NCI-H446 (cell line): ENCODE data around the gene PSENEN.

Experiments
- DNase-seq, 2 experiments: peaks; one replicate each; lab custom pipeline; 2025; lab: John Stamatoyannopoulos, UW

Gene PSENEN

DNA sequence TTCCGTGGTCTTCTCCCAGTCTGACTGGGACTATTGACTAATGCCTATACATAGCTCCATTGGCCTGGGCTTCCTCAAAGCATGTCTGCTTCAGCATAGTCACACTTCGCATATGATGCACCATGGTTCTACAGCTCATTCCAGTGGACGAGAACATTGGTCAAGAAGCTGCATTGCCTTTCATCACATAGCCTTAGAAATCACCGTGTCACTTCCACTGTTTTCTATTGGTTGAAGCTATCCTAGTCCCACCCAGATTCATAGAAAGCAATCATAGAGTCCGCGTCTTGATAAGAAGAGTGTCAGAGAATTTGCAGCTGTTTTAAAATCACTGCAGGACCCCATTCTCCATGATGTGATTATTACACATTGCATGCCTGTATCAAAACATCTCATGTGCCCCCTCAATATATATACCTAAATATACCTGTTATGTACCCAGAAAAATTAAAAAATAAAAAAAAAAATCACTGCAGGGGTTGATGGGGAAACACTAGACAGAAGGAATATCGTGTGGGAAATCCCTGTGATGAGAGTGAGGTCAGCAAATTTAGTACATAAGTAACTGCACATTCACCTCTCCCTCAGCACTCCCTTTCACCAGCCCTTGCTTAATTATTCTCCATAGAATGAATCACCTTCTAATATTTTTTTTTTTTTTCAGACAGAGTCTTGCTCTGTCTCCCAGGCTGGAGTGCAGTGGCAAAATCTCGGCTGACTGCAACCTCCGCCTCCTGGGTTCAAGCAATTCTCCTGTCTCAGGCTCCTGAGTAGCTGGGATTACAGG is 27.8 kb downstream of the PSENEN start:
- no peak for DNase-seq

DNA sequence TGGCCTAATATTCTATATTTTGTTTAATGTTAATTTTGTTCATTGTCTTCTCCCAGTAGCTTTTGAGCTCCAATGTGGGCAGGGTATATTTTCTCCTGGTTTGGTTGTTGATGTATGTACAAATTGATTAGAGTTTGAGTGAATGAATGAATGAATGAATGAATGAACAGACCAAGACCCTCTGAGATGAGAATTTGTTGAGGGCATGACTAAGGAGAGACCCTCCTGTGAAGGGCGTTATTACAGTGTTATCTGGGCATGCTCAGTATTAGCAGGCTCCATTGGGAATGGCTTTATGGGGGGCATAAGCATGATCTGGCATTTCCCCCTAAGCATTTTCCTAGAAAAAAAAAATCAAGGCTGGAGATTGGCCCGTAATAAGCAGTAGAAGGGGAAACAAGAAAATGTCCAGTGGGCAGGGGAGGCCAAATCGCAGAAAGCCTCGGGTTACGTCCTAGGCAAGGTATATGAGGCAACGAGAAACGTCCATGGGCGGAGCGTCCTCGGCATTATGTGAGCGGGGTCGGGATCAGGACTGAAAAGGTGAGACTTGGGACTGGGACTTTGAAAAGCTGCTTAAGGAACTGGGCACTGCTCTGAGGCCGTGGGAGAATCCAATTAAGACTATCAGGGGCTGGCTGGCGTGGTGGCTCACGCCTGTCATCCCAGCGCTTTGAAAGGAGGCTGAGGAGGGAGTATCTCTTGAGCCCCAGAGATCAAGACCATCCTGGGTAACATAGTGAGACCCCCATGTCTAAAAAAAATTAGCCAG is 29.0 kb downstream of the PSENEN start:
- DNase-seq, result no peak

DNA sequence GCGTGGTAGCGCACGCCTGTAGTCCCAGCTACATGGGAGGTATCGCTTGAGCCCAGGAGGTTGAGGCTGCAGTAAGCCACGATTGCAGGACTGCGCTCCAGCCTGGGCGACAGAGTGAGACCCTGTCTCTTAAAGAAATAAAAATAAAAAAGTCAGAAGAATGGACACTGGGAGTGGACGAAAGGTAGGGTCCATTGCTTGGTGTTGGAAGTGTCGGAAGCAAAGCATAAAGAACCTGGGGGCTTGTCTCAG is 29.5 kb downstream of the PSENEN start:
- no peak for DNase-seq

DNA sequence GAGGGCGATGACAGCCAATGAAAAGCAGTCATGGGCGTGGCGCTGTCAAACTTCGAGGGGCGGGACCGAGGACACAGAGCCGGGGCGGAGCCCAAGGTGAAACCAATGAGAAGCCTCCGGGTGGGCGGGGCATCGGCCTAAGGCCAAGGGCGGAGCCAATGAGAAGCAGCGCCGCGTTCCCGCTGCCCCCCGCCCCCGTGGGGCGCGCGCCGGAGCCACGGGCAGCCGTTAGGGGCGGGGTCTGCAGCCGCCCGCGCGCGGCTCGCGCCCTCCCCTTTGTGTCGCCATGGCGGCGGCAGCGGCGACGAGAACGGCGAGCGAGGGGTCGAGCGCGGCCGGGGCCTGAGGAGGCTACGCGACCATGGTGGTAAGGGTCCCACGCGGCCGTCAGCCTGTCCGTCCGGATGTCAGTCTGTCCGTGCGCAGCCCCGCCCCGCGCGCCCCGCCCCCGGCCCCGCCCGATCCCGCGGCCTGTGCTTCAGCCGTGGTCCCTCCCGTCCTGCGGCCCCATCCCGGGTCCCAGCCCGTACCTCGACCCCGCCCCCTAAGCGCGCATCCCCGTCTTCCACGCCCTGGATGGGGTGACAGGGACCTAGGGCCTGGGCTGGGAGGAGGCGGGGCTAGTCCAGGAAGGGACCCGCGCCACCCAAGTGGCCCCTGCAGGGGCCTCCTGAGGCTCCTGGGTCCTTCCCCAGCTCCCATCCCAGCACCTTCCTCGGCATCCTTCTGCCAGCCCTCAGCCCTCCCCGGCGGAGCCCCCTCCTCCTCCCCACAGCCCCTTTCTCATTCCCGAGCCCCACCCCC is 30.0 kb downstream of the PSENEN start, which contains the start of gene ARHGAP33:
Gene ARHGAP33, plus strand, starts transcription at position 267 of the 804 bp plus-strand sequence. Its CDS starts 95 bp downstream, at position 362.
- DNase-seq, result peak; percentile 96 to 100

DNA sequence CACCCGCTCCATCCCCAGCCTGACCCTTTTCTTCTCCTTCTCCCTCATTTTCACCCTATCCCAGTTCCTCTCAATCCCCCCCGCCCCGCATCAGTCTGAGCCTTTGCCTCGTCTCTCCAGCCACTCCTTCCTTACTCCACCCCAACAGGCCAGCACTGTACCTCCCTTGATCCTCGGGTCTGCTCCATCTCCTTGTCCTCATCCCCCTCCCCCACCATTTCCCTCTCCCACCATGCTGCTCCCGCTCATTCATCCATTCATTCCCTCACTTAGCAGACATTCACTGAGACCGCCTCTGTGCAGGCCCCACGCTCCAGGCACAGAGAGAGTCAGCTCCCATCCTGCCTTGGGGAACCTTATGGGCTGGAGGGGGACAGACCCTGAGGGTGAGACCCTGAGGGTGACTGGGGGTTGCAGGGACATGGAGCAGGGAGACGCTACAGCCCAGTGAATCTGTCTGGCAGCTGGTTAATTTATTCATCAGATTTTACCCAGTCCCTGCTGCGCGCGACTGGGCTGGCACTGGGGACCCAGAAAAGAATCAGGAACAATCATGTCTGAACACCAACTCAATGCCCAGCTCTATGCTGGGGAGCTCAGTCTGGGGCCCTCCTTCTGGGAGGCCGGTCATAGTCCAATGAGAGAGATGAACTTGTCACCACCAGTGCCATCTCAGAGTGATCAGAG is 30.8 kb downstream of the PSENEN start:
- no peak for DNase-seq

DNA sequence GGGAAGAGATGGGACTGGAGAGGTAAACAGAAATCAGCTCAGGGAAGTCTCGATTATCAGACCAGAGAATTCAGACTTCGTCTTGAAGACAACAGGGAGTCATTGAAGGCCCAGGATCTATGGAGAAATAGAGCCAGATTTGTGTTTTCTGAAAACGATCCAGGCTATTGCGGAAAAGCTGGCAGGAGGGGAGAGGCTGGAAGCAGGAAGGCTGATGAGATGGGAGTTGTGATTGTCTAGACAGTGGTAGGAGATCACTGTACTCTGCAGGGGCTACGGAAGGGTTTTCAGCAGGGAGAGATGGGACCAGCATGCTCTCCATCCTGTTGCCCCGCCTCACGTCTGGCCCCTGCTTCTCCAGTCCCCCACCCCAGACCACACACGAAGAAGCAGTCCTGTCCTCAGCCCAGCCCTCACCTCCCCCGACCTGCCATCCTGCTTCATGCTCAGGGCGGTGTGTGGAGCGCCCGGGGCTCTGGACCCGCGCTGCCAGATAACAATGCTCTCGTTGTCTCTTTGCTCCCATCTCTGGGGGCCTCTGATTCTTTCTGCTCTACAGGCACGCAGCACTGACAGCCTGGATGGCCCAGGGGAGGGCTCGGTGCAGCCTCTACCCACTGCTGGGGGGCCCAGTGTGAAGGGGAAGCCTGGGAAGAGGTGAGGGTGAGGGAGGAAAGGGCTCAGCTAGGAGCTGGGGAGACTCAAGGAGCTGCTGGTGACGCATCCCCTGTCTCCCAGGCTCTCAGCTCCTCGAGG is 31.8 kb downstream of the PSENEN start:
- no peak for DNase-seq

DNA sequence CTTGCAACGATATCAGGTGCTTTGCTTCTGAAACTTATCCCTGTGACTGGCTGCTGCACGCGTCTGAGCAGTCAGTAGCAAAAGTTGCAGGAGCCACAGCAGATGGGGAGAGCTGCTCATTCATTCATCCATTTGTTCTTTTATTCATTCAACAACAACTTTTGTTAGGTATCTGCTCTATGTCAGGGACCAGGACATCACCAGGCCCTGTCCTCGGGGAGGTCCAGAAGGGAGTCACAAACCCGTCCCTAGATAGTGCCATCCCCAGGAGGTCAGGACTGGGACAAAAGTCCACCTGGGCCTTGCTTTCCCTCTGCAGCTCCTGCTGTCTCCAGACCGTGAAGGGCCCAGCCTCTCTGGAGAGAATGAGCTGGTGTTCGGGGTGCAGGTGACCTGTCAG is 32.5 kb downstream of the PSENEN start:
- DNase-seq, result no peak

DNA sequence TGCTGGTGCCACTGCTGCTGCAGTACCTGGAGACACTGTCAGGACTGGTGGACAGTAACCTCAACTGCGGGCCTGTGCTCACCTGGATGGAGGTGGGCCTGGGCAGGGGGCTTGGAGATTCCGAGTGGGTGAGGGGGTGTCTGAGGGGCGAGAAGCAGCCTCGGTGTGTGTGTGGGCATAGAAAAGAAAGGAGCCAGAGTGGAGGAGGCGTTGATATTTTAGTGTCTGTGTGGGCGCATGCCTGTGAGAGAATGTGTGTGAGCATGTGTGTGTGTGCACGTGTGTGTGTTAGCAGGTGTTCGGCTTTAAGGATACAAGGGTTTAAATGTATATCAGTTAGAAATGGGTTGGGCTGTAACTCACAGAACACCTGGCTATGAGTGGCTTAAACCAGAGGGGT is 33.6 kb downstream of the PSENEN start:
- no peak for DNase-seq

DNA sequence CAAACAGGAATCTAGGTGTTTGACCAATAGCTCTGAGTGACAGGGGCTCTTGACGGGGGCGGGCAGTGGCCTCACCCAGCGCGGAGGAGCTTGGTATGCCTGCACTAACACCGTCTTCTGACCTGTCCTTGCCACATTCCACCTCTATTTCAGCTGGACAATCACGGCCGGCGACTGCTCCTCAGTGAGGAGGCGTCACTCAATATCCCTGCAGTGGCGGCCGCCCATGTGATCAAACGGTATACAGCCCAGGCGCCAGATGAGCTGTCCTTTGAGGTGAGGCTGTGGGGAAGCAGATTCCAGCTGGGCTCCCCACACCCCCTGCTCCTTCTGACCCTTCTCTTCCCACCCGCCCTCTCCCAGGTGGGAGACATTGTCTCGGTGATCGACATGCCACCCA is 34.6 kb downstream of the PSENEN start:
- no peak for DNase-seq

DNA sequence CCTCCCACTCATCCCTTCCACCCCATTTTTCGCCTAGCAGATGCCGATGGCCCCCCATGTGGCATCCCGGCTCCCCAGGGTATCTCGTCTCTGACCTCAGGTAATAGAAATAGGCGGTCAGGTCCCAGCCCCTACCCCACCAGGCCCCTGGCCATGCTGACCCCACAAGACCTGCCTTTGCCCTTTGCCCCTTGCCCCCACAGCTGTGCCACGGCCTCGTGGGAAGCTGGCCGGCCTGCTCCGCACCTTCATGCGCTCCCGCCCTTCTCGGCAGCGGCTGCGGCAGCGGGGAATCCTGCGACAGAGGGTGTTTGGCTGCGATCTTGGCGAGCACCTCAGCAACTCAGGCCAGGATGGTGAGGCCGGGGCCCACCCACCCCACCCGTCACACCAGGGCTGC is 35.3 kb downstream of the PSENEN start:
- DNase-seq, result no peak

DNA sequence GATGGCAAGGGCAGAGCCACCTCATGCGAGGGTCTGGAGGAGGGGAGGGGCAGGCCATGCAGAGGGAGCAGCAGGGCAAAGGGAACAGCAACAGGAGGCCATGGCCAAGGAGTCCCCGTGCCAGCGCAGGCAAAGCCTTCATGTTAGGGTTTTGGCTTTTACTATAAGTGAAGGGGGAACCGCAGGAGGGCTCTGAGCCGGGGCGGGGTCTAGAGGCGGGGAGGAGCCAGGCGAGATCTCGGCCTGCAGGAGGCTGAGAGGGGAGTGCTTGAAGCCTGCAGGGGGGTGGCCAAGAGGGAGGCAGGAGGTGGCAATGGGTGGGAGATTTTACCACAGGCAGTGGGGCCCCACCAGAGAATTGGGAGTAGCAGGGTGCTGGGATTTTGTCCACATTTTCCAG is 36.2 kb downstream of the PSENEN start:
- DNase-seq, result no peak

DNA sequence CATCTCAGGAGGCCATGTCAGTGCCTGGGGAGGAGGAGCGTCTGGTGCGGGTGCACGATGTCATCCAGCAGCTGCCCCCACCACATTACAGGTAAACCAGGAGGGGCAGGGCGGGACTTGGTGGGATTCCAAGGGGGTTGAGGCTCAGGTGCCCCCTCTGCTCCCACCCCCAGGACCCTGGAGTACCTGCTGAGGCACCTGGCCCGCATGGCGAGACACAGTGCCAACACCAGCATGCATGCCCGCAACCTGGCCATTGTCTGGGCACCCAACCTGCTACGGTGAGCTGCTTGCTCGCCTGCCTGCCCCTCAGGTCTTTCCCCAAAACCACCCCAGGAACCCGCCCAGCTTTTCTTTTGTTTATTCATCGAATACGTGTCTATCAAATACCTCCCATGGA is 37.1 kb downstream of the PSENEN start:
- no peak for DNase-seq

DNA sequence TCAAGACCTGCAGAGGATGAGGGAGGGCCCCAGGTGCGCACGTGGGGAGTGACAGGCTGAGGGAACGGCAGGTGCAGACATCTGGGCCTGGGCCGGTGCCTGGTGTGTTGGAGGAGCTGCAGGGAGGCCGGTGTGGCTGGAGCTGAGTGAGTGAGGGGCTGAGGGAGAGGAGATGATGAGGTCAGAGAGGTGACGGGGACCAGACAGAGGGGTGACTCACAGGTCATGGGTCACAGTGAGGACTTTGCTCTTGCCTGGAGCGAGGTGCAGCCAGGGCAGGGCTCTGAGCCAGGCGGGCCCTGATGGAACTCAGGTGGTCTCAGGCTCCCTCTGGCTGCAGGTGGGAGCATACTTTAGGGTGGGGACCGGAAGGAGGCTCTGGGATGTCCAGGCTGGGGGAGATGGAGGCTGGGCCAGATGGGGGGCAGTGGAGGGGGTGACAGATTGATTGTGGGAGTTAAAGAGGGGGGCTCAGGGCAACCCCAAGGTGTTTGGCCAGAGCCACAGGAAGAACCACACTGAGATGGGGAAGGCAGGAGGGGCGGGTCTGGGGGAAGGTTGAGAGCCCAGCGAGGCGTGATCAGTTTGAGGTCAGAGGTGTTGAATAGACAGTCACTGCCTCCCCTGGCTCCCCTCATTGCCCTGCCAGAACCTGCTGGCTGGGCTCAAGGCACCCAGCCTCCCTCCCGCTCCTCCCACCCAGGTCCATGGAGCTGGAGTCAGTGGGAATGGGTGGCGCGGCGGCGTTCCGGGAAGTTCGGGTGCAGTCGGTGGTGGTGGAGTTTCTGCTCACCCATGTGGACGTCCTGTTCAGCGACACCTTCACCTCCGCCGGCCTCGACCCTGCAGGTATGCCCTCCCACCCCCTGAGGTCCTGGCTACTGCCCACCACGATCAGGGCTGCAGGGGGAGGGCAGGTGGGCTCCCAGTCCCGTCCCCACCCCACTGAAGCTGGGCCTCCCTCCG is 38.3 kb downstream of the PSENEN start:
- DNase-seq, result no peak

DNA sequence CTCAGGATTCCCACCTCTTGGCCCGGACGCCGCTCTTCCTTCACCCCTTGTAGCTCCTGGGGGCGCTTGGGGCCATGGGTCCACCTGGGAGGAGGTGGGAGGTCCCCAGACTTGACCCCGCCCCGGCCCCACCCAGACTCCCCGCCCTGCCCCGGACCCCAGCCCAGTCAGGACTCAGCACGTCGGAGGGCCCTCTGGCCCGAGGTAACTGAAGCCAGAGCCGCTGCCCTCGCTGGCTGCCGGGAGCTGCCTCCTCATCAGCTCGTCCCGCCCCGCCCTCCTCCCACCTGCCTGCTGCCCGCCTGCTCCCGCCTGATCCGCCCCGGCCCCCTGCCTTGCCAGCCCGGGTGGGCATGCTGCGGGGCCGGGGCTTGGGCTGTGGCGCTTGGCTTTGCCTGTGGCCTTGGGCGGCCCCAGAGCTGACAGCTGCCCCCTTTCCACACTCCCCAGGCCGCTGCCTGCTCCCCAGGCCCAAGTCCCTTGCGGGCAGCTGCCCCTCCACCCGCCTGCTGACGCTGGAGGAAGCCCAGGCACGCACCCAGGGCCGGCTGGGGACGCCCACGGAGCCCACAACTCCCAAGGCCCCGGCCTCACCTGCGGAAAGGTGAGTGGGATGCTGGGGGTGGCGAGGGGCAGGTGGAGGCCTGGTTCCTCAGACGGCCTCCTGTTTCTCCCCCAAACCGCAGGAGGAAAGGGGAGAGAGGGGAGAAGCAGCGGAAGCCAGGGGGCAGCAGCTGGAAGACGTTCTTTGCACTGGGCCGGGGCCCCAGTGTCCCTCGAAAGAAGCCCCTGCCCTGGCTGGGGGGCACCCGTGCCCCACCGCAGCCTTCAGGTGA is 39.3 kb downstream of the PSENEN start:
- no peak for DNase-seq

DNA sequence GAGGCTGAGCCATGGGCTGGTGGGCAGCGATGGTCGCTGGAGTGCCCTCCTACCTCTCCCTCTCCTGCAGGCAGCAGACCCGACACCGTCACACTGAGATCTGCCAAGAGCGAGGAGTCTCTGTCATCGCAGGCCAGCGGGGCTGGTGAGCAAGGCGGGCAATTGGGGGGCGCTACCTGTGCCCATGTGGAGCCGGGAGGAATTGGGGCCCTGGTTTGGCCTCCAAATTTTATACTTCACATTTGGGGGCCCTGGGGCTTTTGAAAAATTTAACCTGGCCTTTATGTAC is 39.8 kb downstream of the PSENEN start:
- DNase-seq, result no peak

DNA sequence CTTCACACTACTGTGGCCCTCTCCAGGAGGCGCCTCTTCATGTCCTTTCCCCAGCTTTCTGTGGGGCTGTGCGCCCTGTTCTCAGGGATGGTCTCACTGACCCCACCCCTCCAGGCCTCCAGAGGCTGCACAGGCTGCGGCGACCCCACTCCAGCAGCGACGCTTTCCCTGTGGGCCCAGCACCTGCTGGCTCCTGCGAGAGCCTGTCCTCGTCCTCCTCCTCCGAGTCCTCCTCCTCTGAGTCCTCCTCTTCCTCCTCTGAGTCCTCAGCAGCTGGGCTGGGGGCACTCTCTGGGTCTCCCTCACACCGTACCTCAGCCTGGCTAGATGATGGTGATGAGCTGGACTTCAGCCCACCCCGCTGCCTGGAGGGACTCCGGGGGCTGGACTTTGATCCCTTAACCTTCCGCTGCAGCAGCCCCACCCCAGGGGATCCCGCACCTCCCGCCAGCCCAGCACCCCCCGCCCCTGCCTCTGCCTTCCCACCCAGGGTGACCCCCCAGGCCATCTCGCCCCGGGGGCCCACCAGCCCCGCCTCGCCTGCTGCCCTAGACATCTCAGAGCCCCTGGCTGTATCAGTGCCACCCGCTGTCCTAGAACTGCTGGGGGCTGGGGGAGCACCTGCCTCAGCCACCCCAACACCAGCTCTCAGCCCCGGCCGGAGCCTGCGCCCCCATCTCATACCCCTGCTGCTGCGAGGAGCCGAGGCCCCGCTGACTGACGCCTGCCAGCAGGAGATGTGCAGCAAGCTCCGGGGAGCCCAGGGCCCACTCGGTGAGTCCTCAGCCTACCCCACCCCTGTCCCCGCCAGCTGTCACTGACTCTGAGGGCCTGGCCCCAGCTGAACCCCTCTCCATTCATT is 41.1 kb downstream of the PSENEN start:
- DNase-seq, result no peak

DNA sequence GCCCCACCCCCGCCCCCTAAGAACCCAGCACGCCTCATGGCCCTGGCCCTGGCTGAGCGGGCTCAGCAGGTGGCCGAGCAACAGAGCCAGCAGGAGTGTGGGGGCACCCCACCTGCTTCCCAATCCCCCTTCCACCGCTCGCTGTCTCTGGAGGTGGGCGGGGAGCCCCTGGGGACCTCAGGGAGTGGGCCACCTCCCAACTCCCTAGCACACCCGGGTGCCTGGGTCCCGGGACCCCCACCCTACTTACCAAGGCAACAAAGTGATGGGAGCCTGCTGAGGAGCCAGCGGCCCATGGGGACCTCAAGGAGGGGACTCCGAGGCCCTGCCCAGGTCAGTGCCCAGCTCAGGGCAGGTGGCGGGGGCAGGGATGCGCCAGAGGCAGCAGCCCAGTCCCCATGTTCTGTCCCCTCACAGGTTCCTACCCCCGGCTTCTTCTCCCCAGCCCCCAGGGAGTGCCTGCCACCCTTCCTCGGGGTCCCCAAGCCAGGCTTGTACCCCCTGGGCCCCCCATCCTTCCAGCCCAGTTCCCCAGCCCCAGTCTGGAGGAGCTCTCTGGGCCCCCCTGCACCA is 41.9 kb downstream of the PSENEN start:
- DNase-seq, result no peak

DNA sequence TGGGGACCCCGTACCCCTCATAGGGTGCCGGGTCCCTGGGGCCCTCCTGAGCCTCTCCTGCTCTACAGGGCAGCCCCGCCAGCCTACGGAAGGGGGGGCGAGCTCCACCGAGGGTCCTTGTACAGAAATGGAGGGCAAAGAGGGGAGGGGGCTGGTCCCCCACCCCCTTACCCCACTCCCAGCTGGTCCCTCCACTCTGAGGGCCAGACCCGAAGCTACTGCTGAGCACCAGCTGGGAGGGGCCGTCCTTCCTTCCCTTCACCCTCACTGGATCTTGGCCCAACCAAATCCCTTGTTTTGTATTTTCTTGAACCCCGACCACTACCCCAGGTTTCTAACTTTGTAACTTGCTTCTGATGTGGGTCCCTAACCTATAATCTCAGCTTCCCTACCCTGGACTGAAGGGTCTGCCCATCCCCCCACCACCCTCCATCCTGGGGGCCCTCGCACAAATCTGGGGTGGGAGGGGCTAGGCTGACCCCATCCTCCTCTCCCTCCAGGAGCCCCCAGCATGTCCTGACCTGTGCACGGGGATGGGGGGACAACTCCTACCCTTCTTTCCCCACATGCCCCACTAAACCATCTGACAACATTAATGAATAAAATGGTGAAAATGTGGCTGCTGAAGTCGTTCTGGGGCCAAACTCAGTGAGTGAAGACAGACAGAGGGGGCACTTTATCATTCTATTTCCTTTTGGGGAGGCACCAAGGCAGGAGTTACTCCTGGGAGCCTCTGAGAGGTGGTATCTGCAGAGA is 42.9 kb downstream of the PSENEN start:
- no peak for DNase-seq
